ENCODE results near the gene PARVG.

PARVG gene

GRCh38 chr22:44165286-44165874 is 15.3 kb upstream of the PARVG start:
- Histone ChIP-seq H3K4me3 (ENCODE audit: insufficient read depth, low read length, poor library complexity, severe bottlenecking) (no peak overlapping the region), H3K27ac (ENCODE audit: low read depth, low read length) (no peak overlapping the region), H3K9me3 (ENCODE audit: insufficient read depth, low read length) (no peaks in the 10 kb centered on the region), H3K4me2 (ENCODE audit: low read depth, low read length, poor library complexity, severe bottlenecking) (no peak overlapping the region), H3K9me2 (replicated peaks; ENCODE audit: insufficient read depth, low read length) (no peaks in the 10 kb centered on the region), H3K27me3 (ENCODE audit: low read length) (no peaks in the 10 kb centered on the region), H3K9ac (ENCODE audit: low read length) (no peak overlapping the region), H3K36me3 (ENCODE audit: low read length) (no peaks in the 10 kb centered on the region), H4K20me1 (ENCODE audit: low read depth, low read length) (no peaks in the 10 kb centered on the region), H3K79me2 (ENCODE audit: insufficient read depth, low read length) (no peaks in the 10 kb centered on the region), H2AFZ (ENCODE audit: low read depth, low read length, severe bottlenecking) (no peak overlapping the region), H3F3A (ENCODE audit: insufficient read depth) (no peaks in the 10 kb centered on the region)
- TF ChIP-seq EZH2phosphoT487 (conservative IDR thresholded peaks at IDR 0.05; ENCODE audit: low read length): no peak
- no peak for TF ChIP-seq CTCF (IDR thresholded peaks at IDR 0.05; ENCODE audit: insufficient read depth, low read length, poor library complexity, severe bottlenecking)

GRCh38 chr22:44166498-44167276 is 14.0 kb upstream of the PARVG start:
- Histone ChIP-seq H3K4me2 (ENCODE audit: low read depth, low read length, poor library complexity, severe bottlenecking) (no peak overlapping the region), H3K27ac (ENCODE audit: low read depth, low read length) (no peak overlapping the region), H3F3A (ENCODE audit: insufficient read depth) (no peaks in the 10 kb centered on the region), H3K27me3 (ENCODE audit: low read length) (no peaks in the 10 kb centered on the region), H3K36me3 (ENCODE audit: low read length) (no peaks in the 10 kb centered on the region), H3K9ac (ENCODE audit: low read length) (no peak overlapping the region), H3K4me3 (ENCODE audit: insufficient read depth, low read length, poor library complexity, severe bottlenecking) (no peak overlapping the region), H3K9me2 (replicated peaks; ENCODE audit: insufficient read depth, low read length) (no peaks in the 10 kb centered on the region), H3K9me3 (ENCODE audit: insufficient read depth, low read length) (no peaks in the 10 kb centered on the region), H4K20me1 (ENCODE audit: low read depth, low read length) (no peaks in the 10 kb centered on the region), H2AFZ (ENCODE audit: low read depth, low read length, severe bottlenecking) (no peak overlapping the region), H3K79me2 (ENCODE audit: insufficient read depth, low read length) (no peaks in the 10 kb centered on the region)
- no peak for TF ChIP-seq EZH2phosphoT487 (conservative IDR thresholded peaks at IDR 0.05; ENCODE audit: low read length)
- no peak for TF ChIP-seq CTCF (IDR thresholded peaks at IDR 0.05; ENCODE audit: insufficient read depth, low read length, poor library complexity, severe bottlenecking)

GRCh38 chr22:44167501-44167900 is 13.2 kb upstream of the PARVG start:
- Histone ChIP-seq H3K4me3 (ENCODE audit: insufficient read depth, low read length, poor library complexity, severe bottlenecking) (no peak overlapping the region), H3K79me2 (ENCODE audit: insufficient read depth, low read length) (no peaks in the 10 kb centered on the region), H3F3A (ENCODE audit: insufficient read depth) (no peaks in the 10 kb centered on the region), H4K20me1 (ENCODE audit: low read depth, low read length) (no peaks in the 10 kb centered on the region), H3K9me3 (ENCODE audit: insufficient read depth, low read length) (no peaks in the 10 kb centered on the region), H3K4me2 (ENCODE audit: low read depth, low read length, poor library complexity, severe bottlenecking) (no peak overlapping the region), H3K9me2 (replicated peaks; ENCODE audit: insufficient read depth, low read length) (no peaks in the 10 kb centered on the region), H3K27ac (ENCODE audit: low read depth, low read length) (no peak overlapping the region), H3K27me3 (ENCODE audit: low read length) (no peaks in the 10 kb centered on the region), H3K9ac (ENCODE audit: low read length) (no peak overlapping the region), H3K36me3 (ENCODE audit: low read length) (no peaks in the 10 kb centered on the region), H2AFZ (ENCODE audit: low read depth, low read length, severe bottlenecking) (no peak overlapping the region)
- TF ChIP-seq EZH2phosphoT487 (conservative IDR thresholded peaks at IDR 0.05; ENCODE audit: low read length) (no peak), CTCF (IDR thresholded peaks at IDR 0.05; ENCODE audit: insufficient read depth, low read length, poor library complexity, severe bottlenecking) (no peak)

Data from SU-DHL-6 (cell line).